Fibroblast of skin of left quadriceps (primary cell): ENCODE data around the gene GRAMD2A.

Experiments
- DNase-seq, 2 experiments: peaks; one replicate each; pipeline ENCODE4 v3.0.0-alpha.2; 2013; ENCODE audit warnings: low read depth in 2 of 2

Gene GRAMD2A

DNA sequence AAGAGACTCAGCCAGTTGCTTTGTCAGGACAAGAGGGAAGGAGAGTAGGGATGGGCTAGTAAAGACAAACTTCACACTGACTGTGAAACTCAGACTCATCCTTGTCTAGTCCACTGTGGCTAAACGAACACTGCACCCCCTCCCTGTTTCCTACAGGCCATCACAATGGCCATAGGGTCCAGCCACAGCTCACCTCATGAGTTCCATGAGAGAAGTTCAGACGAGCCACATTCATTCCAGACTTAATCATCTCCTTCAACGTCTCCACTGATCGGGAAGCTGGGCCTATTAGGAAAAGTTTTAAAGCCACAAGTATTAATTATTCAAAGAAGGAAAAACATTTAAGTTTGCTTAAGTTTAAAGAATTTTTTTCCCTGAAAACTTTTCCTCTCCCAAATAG is 19.6 kb upstream of the GRAMD2A start:
- no peak for DNase-seq

DNA sequence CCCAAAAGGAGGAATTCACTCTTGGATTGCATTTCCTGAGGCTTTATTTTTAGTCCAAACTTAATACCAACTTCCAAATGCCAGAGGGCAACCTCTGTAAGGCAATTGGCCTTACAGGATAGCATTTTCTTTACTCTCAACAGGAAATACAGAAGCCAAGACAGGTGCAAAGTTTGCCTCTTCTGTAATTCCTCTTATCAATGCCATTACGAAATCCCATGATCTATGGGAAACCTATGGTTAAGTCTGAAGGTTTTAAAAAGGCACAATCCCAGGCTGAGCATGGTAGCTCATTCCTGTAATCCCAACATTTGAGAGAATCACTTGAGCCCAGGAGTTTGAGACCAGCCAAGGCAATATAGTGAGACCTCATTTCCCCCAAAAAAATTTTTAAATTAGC is 18.5 kb upstream of the GRAMD2A start:
- DNase-seq = no peak

DNA sequence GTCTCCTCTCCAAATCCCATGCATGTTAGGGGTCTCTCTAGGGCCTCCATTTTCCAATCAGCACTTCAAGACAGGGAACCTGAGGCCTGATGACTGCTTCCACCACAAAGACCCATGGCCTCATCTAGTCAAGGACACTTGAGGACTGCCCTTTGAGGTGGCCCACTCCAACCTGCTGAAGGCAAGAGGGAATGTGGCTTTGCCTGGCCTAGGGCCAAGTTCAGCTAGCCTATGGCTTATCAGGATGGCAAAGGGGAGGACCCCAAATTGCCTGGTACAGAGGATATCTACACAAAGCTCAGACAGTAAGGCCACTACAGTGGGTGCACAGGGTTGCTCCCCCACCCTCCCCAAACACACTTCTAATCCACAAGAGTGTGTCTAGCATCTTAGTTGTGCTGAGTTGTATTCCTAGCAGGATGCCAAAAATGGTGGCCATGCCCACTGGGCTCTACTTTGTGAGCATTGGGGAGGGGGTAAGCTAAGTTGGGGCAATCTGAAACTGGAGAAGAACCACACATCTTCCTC is 10.0 kb upstream of the GRAMD2A start:
- no peak for DNase-seq

DNA sequence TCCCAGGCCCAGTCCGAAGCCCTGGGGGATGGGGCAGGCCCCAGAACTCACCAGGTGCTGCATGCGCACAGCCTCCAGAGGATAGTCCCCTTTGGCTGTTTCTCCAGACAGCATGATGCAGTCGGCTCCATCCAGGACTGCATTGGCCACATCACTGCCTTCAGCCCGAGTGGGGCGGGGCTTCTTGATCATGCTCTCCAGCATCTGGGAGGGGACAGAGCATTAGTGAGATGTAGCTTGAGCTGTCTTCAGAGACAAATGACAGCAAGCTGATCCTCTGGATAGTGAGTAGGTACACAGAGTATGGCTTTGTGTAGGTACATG is 9.1 kb upstream of the GRAMD2A start:
- DNase-seq = no peak

DNA sequence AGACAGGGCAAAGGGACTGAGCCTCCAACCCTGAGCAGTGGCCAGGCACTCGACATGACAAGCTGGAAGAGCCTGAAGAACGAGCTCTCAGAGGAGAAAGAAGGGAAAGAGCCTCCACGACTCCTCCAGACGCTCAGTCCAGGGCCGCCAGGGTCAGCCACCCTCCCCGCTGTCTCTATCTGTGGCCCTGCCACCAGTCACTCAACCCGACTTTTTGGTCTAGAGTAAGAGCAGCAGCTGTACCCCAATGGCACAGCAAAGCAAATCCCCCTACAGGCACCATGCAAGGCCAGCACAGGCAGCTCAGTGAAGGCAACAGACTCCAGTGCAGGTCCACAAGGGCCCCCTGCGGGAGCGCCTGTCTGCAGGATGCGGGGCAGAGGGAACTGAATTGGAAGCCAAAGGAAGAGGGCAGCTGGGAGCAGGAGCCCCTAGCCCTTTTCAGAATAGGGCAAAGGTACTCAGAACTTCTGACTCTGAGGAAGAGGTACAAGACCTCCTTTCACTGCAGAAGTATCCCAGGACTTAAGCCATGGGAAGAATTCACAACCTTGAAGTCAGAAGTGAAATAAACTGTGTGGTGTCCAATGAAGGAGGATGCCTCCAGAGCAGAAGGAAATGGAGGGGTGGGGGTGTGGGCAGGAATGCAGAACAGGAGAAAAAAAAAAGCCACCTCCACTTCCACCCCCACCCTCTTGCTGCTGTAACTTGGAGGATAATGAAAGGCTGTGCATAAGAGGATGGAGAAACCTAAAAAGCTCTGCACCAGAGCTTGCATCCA is 8.5 kb upstream of the GRAMD2A start:
- DNase-seq = no peak

DNA sequence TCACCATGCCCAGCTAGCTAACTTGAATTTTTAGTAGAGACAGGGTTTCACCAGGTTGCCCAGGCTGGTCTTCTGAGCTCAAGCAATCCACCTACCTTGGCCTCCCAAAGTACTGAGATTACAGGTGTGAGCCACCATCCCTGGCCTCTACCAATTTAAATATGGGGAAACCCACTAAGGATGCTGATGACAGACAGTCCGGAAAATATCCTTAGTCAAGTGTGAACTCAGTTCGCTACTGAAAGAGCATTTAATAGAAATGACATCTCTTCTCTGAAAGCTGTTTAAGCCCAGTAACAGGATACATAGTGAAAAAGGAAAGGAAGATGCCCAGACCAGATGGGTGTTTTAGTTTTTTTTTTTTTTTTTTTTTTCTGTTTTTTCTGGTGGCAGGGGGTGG is 7.7 kb upstream of the GRAMD2A start:
- DNase-seq = no peak

DNA sequence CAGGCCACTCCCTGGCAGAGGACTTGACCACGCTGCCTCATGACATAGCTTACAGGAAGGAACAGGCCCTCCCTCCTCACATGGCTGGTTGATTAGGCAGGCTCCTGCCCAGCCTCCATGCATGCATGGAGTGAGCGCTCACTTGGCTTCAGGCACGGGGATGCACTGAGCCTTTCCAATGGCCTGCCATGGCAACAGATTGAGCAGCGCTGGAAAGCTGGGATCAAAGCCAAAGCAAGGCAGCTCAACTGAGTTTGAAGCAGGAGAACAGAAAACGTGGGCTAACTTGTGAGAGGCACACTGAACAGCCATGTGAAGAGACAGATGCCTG is 5.9 kb upstream of the GRAMD2A start:
- DNase-seq = no peak

DNA sequence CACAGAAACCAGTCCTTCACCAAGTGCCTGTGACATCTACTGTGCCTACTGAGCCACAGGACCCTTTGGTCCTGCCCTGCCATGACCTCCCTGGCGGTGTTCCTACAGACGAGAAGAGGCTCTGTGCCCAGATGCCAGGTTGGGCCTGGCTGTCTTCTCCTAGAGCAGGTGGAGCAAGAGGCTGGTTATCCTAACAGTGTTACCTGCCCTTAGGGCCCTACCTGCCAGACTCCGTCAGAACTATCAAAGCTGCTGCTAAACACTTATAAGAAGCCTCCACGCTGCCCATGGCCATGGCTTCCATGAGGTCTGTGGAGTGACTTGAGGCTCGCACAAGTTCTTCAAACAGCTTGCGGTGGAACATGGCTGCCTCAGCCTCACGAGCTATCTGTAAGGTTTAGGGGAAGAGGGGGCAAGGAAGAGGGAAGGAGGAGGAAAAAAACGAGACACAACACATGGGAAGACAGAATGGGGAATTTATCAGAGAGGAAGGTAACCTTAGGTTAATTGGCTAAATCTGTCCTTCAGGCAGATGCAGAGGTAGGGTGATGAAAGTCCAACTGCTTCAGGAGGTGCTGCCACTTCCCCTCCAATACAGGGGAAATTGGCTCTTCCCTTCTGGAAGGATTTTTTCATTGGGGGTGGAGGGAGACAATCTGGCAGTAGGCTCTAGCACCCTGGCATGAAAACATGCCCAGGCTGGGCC is 5.4 kb upstream of the GRAMD2A start:
- DNase-seq = no peak

DNA sequence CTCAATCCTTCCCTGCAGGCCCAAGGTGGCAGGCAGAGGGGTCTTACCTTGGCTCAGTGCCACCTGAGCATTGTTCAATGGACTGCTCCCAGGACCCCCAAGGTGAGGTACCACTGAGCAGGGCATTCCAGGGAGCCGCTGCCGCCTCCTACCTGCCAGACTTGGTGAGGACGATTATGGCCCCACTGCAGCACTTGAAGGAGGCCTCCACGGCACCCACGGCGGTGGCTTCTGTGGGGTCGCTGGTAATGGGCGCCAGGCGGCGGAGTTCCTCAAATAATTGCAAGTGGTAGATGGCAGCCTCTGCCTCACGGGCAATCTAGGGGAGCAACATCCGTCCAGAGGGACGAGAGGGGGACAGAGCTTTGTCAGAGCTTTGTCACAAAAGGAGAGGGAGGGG is 4.7 kb upstream of the GRAMD2A start:
- no peak for DNase-seq

DNA sequence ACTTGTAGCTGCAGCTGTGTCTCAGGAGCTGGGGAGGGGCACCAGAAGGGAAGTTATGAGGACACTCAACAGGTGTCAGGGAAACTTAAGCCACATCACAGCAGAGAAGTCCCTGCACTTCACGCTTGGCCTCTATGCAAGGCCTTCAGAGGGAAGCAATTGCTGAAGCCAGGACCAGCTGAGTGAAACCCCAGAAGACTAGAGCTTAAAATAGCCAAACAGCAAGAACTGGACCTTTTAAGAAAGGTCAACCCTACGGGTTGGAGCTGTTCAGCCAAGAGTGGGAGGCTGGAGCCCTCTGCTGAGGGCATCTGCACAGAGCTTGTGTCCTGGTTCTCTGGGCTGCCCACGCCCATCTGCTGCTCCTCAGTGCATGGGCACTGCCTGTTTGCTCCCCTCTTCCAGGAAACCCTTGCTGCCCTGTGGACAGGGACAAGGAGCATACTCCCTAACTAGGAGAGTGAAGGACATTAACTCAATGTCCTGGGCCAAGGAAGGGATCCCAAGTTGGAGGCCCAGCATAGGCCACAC is 3.9 kb upstream of the GRAMD2A start:
- DNase-seq = no peak

DNA sequence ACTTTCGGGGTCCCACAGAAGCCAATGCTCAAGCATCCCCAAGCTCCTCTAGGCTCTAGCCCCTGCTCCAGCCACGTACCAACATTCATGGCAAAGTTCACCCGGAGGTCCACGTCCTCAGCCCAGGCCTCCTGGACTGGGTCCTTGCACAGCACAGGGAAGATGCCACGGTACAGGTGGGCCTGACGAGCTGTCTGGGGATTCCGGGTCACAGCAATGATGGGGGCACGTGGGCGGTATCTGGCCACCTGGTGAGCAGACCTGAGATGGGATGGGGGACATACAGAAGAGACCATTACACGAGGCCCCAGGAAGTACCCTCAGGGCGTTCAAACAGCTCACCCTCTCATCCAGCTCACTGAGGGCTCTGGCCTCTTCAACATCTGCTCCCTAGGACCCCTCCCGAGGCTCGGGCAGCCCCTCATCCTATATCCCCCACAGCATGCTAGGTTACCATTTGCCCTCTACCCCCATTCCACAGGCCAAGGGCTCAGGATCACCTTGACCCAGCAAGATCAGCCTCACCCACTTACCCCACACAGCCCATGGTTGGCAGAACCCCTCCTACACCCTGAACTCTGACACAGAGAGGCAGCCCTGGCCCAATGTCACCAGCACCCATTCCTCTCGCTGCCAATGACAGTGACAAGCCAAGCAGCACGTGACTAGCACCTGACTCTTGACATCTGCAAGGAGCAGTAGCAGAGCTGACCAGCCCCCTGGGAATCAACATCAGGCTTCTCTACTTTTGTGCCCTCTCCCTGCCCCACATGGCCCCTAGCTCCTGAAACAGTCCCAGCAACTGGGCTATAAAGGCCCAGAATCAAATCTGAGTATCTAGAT is 3.0 kb upstream of the GRAMD2A start:
- no peak for DNase-seq

DNA sequence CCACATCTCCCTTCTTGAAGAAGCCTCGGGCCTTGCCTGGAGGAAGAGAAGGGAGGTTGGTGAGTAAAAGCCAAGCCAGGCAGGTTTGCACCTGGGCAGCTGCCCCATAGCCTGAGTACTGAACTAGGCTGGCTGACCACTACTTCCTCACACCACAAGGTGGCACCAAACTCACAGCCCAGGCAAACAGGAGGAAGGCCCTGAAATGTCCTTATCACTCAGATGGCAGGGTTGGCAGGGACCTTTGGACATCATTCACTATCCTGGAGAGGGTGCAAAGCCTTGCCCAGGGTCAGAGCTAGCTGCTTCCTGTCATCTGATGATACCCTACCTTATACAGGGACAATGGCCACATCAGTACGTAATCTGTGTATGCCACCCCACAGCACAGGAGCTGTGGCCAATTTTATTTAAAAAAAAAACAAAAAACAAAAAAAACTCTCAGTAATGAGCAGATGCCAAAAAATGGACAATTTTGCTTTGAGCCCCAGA is 2.2 kb upstream of the GRAMD2A start:
- DNase-seq = peak; percentile 34

DNA sequence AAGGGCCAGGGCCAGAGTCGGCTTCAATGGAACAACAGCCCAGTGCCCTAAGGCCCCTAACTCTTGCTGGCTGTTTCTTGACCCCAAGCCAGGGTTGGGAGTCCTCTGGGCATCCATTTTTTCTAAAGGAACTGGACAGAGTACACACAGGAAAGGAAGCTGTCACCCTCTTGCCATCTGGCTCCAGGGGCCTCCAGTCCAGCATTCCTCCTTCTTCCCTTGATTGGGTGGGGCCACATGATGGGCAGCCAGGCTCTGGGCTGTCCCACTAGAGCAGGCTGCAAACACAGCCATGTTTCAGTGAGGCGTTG is 1.6 kb upstream of the GRAMD2A start:
- DNase-seq = no peak

DNA sequence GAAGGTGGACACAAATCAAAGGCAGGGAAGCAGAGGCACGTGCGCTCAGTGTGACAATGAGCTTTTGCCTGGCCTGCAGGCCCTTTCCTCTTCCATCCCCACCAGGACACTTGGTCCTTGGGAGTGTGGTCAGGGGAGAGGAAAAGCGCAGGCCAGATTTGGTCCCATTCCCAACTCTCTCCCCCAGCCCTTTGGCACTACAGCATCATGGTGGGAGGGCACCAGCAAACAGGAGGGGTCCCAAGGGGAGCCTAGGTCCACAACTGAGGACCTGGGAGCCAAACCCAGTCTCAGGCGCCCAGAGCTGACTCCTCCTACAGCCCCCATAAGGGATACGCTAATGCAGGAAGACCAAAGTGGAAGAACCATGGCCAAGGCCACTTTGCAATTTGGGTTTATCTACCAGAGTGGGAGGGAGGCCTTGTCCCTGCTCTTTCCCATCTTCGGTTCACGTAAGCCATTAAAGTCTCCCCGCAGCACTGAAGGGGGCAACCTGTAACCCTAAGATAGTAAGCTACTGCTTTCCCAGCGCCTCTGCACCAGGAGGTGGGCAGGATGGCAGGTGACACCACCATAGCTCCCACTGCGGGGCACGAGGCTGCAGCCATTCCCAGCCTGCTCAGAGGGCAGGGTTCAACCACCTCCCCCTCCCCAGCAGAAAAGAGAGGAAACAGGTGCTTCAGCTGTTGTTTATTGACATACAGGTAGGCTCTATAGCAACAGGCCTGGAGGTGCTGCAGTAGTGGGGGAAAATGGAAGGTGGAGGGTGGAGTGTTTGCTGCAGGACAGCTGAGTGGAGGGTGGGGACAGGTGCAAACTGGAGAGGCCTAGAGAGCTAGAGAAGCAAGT is 993 bp upstream of the GRAMD2A start:
- no peak for DNase-seq

DNA sequence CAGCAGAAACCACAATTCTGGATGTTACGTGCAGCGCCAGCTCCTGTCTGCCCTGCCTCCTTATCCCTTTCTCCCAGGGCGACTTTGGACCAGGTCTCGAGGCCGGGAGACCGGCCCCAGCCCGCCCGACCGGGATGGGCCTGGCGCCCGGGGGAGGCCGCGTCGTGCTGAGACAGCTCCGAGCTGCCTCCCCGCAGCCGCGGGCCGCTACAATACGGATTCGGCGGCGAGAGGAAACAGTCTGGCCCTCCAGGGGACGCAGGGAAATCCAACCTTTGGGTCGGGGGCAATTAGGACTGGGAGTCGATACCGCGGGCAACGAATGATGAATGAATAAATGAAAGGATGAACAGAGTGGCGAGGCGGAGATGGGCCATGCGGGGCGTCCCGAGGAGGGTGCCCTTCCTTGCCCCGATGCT is 537 bp downstream of the GRAMD2A start:
- DNase-seq = no peak

DNA sequence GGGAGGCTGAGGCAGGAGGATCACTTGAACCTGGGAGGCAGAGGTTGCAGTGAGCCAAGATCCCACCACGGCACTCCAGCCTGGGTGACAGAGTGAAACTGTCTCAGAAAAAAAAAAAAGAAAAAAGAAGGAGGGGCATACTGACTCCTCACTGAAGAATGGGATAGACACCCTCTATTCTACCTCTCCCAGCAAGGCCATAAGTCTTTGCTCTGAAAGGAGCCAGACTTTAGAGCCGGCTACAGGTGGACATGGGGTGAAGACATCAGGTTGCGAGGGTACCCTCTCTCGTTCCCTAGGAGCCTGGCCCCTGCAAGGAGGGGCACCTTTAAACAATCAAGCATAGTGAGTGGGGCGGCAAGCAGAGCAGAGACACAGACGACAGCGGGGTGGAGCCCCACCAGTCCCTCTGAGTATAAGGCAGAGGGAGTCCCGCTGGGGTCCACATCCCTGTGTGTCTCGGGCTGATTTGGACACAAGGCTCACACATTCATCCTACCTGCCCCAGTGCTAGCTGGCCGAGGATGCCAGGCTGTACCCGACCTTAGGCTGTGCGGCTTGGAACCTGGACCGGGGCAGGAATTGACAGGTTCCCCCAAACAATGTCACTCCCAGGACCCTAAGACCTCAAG is 1.1 kb downstream of the GRAMD2A start:
- DNase-seq = no peak

DNA sequence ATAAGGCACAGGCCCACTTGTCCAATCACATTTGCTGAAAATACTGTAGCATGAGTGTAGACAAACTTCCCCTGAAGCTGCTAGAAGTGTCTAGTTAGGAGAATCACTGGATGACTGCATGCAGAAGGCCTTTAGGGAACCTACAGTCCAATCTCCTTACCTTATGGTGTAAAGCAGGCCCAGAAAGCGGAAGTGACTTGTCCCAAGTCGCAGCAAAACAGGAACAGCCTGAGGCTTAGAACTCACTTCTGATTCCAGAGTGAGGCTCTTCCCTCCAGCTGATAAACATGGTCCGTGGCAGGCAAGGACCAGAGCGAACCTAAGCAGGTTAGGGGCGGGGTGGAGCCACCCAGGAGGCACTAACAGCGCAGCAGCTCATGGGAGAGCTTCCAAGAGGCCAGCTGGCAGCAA is 2.5 kb downstream of the GRAMD2A start:
- no peak for DNase-seq

DNA sequence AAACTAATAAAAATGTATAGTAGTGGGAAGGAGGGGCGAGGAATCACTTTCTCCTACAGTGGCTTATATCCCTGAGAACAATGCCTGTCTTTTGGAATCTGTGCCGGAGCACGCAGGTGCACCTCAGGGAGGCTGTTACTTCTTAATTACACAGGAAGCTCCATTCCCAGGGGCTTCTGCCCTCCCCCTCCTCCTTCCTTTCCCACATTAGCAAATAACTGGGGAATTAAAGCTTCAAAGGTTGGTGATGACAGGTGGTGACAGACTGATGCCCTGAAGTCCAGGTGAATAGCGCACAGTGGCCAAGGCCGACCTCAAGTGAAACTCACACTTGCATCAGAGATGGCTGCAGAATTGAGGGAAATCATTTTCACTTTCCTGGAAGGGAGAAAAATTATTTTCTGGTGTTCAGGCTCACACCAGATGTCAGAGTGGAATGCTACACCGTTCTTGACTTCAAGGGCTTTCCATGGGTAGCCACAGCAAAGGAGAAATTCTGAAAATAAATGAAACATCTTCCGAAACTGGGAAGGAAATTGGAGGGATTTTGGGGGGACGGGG is 3.7 kb downstream of the GRAMD2A start:
- DNase-seq = no peak

DNA sequence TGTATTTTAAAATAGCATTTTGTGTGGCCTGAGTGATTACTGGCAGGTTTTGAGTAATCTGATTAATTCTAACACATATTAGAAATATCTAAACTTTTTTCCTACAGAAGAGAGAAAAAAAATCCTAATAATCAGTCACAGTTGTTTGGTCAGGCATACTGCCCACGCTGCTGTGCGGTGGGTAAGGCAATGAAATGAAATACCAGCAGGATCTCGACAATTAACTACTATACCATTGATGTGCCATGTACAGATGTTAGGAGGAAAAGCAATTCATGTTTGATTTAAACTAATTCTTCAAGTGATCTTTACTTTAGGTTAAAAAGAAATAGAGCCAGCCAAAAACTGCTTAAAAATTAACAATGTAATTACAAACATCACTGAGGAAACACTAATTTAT is 5.2 kb downstream of the GRAMD2A start:
- no peak for DNase-seq

DNA sequence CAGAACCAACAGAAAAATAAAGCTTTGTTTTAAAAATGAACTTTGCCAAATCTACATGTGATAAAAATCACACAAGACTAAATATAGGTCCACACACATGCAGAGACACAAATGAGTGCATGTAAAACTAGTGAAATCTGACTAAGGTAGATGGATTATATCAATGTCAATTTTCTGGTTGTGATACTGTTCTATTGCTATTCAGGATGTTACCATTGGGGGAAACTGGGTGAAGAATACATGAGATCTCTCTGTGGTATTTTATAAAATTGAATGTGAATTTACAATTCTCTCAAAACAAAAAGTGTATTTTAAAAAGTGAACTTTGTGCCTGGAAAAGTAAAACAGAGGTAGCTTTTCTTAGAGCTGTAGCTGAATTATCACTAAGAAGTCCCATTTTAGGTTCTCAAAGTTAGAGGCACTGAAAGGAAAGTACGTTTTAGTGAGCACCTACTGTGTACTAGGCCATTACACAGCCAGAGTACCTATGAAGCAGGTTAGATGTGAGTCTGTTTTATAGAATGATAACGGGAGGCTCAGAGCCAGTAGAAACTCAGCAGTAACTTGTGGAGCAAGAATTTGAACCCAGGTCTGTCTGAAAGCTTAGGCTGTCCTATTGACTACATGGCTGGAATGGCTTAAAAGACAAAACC is 8.2 kb downstream of the GRAMD2A start:
- DNase-seq = no peak
